H1 (cell line): Measurements from ENCODE around the gene MPRIP. TPM values are rescaled to one million over a fixed set of nuclear protein-coding genes. Genes with fewer than 3 reads are reported as not detected.

Experiments used
- EZH2 ChIP-seq: fragments of 200-600 bp; sonication (generic); IDR thresholded peaks from 2 replicates; pipeline ENCODE4 v1.7.1; 2012; ENCODE audit warnings: low read depth, mild to moderate bottlenecking, moderate library complexity, low read length, inconsistent platforms; ENCODE audit not compliant: severe bottlenecking
- KDM4A ChIP-seq: IDR thresholded peaks from one replicate; pipeline ENCODE4 v1.7.1; 2012; ENCODE audit warnings: low read depth, mild to moderate bottlenecking, moderate library complexity, low read length, inconsistent platforms; ENCODE audit not compliant: severe bottlenecking
- NANOG ChIP-seq: IDR thresholded peaks from 2 replicates; pipeline ENCODE4 v1.6.1; 2011; ENCODE audit warnings: low read length, low read depth, mild to moderate bottlenecking, inconsistent platforms; ENCODE audit not compliant: insufficient read depth, poor library complexity, severe bottlenecking
- SIN3A ChIP-seq, 2 experiments: IDR thresholded peaks in 1 of 2; conservative IDR thresholded peaks in 1 of 2; 2 replicates each; pipeline ENCODE4 v1.6.1; 2011 to 2012; ENCODE audit warnings: low read length in 2 of 2, improper control_type of control experiment in 1 of 2, low read depth in 1 of 2, mild to moderate bottlenecking in 1 of 2
- TEAD4 ChIP-seq: IDR thresholded peaks from 2 replicates; pipeline ENCODE4 v1.6.1; 2012; ENCODE audit warnings: low read depth, low read length, inconsistent platforms, mixed read lengths
- polyA plus RNA-seq, 7 experiments: library from polyadenylated mRNA; depleted of rRNA in 3 of 7; stranded (reverse) in 5 of 7; unstranded in 2 of 7; fragments of >200 nt in 5 of 7; fragments of 200-250 nt in 2 of 7; gene quantifications; 1 replicate in 5 of 7; 2 replicates in 1 of 7; 4 replicates in 1 of 7; pipeline versions ENCODE4 v1.2.1 to v1.2.3, GENCODE V29; 2011 to 2013; ENCODE audit warnings: missing spikeins in 2 of 7, mixed read lengths in 2 of 7
- total RNA-seq: library from RNA; stranded (reverse); fragmentation: NEBNext Ultra II Directional; extraction: Animal tissue kit (Norgen Biotek cat#: 25700); gene quantifications from 2 replicates; pipeline ENCODE4 v1.2.1, GENCODE V29; 2021

Gene MPRIP
- total and polyA plus RNA-seq, 2 of the 8 experiments (the other 6 are each of a cell fraction or from before 2014, with no cell fraction given): 48.6 to 146 TPM

GRCh38 chr17:17117923-17118322 lies 75.7 kb downstream of the MPRIP start (continued):
- TF ChIP-seq SIN3A (conservative IDR thresholded peaks at IDR 0.05 in 1 of 2, IDR thresholded peaks at IDR 0.05 in 1 of 2; ENCODE audit: low read depth in 1 of 2, low read length in 2 of 2) (no peak), NANOG (no peak), TEAD4 (no peak), KDM4A (no peak), EZH2 (no peak)
